ENCODE measurements around the gene FAM131A. TPM values are rescaled to one million over a fixed set of nuclear protein-coding genes. Genes with fewer than 3 reads are reported as not detected.

FAM131A gene
- total and polyA plus RNA-seq, 8 donors, result 12.4 to 19.3 (median 14.9) TPM

- H3K27ac ChIP-seq, result no peak overlapping the region
- TF ChIP-seq CTCF (IDR thresholded peaks at IDR 0.05), result no peak
- DNase-seq (no peak), ATAC-seq (no peak)
- H3K36me3 ChIP-seq, result no peaks in the 10 kb centered on the region
- intact Hi-C loops (cut with DNase I), result no loop called here
- H3K9me3 ChIP-seq, result no peaks in the 10 kb centered on the region
- peaks cover 16 to 82% of the 10 kb centered on the region in 2 donors for H3K27me3 ChIP-seq
- no peak overlapping the region for H3K4me3 ChIP-seq
- H3K4me1 ChIP-seq, result peaks cover 11 to 23% of the 10 kb centered on the region in 2 donors
Measured at GRCh38 chr3:184377374-184377773, 40.0 kb downstream of the FAM131A start.

DNA sequence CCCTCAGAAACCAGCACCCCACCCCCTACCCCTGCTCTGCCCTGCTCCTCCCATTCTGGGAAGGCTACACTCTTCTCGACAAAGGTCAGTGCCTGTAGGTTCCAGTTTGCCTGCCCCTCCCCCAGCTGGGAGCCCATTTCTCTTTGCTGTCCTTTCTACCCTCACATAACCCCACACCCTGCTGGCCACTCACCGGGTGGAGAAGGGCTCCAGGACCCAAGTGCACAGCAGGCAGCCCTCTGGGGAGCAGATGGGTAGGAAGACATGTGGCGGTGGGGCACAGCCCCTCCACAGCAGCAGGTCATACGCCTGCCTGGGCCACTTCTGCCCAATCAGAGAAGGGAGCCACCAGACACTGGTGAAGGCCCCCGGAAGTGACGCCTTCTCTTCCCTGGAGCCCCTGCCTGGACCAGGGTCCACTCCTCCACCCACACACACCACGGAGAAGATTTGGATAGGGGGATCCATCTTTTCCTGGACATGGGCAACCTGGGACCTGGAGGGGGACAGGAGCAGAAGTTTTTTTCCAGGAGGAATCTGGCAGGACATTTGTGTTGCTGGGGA, 40.6 kb downstream of the FAM131A start, which contains the start of gene THPO:
Gene THPO, minus strand, starts transcription at position 326 of the 564 bp plus-strand sequence. CDS start 1,948 bp downstream, outside the sequence.
- peaks cover 16 to 88% of the 10 kb centered on the region in 2 donors for H3K27me3 ChIP-seq
- DNase-seq (no peak), ATAC-seq (peak; percentile 49)
- no peak within 1 kb of the TSS for H3K4me3 ChIP-seq
- no peak within 1 kb of the TSS for H3K27ac ChIP-seq
- TF ChIP-seq CTCF (IDR thresholded peaks at IDR 0.05), result no peak
- no peaks in the 10 kb centered on the region for H3K9me3 ChIP-seq
- intact Hi-C loops (cut with DNase I), result no loop called here
- peaks cover 11 to 23% of the 10 kb centered on the region in 2 donors for H3K4me1 ChIP-seq
- no peaks in the 10 kb centered on the region for H3K36me3 ChIP-seq

- Histone ChIP-seq H3K4me3 (no peak overlapping the region), H3K27ac (peak overlapping the region in 1 of 2 donors; percentile 53), H3K36me3 (no peaks in the 10 kb centered on the region), H3K4me1 (peaks cover 11 to 23% of the 10 kb centered on the region in 2 donors), H3K9me3 (no peaks in the 10 kb centered on the region), H3K27me3 (peaks cover 16 to 89% of the 10 kb centered on the region in 2 donors)
- intact Hi-C loops (cut with DNase I), result no loop called here
- DNase-seq, result no peak
- no peak for TF ChIP-seq CTCF (IDR thresholded peaks at IDR 0.05)
- ATAC-seq, result no peak
Measured at GRCh38 chr3:184378651-184379357, 41.4 kb downstream of the FAM131A start.

DNA sequence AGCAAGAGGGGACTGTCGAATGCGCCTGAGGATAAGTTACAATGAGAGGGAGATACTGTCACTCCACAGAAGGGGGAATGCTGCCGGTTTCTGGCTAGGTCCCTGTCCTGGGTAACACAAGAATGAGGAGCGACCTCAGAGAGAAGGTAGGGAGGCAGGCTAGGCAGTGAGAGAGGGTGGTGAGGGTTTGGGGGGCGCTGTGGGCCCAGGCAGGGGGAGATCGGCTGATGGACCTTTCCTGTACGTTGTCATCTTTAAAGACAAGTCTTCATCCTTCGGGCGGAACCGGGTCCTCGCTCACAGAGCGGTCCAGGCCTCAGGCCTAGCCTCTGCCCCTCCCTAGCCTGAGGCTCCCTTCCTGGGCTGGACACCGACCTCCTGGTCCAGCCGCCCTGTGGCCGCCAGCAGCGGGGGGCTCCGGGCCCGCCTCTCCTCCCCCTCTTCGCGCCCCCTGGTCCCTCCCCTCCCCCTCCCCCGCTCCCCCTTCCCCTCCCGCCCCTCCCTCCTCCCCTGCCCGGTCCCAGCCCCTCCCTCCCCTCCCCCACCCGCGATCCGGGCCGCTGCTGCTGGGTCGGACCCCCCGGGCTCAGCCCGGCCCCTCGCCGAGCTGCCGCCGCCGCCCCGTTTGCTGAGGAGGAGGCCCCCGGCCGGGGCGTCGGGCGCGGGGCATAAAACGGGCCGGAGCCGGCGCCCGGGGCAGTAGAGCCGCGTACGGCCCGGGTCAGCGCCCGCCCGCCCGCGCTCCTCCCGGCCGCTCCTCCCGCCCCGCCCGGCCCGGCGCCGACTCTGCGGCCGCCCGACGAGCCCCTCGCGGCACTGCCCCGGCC, 42.2 kb downstream of the FAM131A start, which contains the start of gene CHRD:
Gene CHRD, plus strand, starts transcription at position 697 of the 827 bp plus-strand sequence. CDS start 265 bp downstream, outside the sequence.
- Histone ChIP-seq H3K9me3 (no peaks in the 10 kb centered on the region), H3K4me3 (peak within 1 kb of the TSS; percentile 11 to 31), H3K4me1 (peaks cover 11 to 23% of the 10 kb centered on the region in 2 donors), H3K27me3 (peaks cover 16 to 86% of the 10 kb centered on the region in 2 donors), H3K27ac (peak within 1 kb of the TSS in 1 of 2 donors; percentile 53), H3K36me3 (no peaks in the 10 kb centered on the region)
- no peak for ATAC-seq
- peak in 1 of 4 donors; percentile 45 for DNase-seq
- intact Hi-C loops (cut with DNase I), result no loop called here
- no peak for TF ChIP-seq CTCF (IDR thresholded peaks at IDR 0.05)
